ENCODE measurements around the gene SLC22A1.

GRCh38 chr6:160174681-160175080, 53.1 kb downstream of the SLC22A1 start:
- TF ChIP-seq YY1 (tag by site-specific recombination; IDR thresholded peaks at IDR 0.05) (no peak), PRDM1 (tag by site-specific recombination; IDR thresholded peaks at IDR 0.05) (no peak), CTCF (tag by site-specific recombination; IDR thresholded peaks at IDR 0.05) (no peak), ZNF416 (tag by site-specific recombination; IDR thresholded peaks at IDR 0.05) (no peak), ZNF670 (tag by site-specific recombination; IDR thresholded peaks at IDR 0.05; ENCODE audit: low read depth) (no peak), ZNF791 (tag by site-specific recombination; IDR thresholded peaks at IDR 0.05) (no peak), ZFP41 (tag by site-specific recombination; IDR thresholded peaks at IDR 0.05; ENCODE audit: borderline replicate concordance) (no peak), EGR2 (tag by site-specific recombination; IDR thresholded peaks at IDR 0.05; ENCODE audit: low read depth) (no peak)
- TF ChIP-seq, protein P1, sequence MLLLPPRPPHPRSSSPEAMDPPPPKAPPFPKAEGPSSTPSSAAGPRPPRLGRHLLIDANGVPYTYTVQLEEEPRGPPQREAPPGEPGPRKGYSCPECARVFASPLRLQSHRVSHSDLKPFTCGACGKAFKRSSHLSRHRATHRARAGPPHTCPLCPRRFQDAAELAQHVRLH (tag by site-specific recombination; IDR thresholded peaks at IDR 0.05) = no peak
